HG03159 (cell line): ENCODE data around the gene ELMO3.

Source experiments
- ATAC-seq: cut with Tn5 transposase; IDR thresholded peaks from one replicate; pipeline ENCODE4 v1.9.1; 2021; ENCODE audit warnings: mild to moderate bottlenecking, moderate library complexity; ENCODE audit not compliant: unreplicated experiment

Gene ELMO3

DNA sequence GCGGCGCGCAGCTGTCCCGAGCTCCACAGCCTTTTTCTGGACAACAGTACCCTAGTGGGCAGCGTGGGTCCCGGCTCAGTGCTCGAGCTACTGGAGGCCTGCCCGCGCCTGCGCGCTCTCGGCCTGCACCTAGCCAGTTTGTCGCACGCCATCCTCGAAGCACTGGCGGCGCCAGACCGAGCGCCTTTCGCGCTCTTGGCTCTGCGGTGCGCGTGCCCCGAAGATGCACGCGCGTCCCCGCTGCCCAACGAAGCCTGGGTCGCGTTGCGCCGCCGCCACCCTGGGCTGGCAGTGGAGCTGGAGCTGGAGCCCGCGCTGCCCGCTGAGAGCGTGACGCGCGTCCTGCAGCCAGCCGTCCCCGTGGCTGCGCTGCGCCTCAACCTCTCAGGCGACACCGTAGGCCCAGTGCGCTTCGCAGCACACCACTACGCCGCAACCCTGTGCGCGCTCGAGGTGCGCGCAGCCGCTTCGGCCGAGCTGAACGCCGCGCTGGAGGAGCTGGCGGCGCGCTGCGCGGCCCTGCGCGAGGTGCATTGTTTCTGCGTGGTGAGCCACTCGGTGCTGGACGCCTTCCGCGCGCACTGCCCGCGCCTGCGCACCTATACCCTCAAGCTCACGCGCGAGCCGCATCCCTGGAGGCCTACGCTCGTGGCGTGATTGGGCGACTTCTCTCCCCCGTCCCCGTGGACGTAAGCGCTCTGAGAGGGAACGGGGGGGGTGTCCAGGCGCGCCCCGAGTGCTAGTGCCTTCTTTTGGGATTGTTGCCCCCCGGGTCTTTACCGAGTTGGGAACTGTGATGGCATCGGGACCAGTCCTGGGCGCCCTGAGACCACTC, 35.5 kb upstream of the ELMO3 start:
- no peak for ATAC-seq

DNA sequence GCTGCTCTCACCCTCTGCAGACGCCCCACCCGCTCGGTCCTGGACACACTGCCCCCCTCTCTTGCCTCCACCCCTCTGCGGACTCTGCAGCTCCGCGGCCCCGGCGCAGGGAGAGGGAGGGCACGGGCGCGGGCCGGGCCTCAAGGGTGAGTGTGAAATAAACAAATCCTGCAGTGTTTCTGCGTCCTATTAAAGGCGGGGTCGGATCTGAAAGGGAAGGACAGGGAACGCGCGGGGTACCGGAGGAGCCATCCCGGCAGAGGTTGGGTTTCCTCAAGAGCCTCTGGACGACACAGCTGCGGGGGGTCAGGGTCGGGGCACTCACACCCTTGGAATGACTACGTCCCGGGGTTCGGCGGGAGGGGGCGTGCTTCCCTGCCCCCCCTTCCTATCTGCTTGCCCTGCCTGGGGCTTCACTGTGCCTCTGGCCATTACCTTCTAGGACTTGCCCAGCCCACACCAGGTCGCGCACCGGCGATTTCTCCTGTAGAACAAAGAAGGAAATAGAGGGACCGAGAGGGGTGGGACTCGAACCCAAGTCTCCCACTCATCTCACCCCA, 34.9 kb upstream of the ELMO3 start:
- no peak for ATAC-seq

DNA sequence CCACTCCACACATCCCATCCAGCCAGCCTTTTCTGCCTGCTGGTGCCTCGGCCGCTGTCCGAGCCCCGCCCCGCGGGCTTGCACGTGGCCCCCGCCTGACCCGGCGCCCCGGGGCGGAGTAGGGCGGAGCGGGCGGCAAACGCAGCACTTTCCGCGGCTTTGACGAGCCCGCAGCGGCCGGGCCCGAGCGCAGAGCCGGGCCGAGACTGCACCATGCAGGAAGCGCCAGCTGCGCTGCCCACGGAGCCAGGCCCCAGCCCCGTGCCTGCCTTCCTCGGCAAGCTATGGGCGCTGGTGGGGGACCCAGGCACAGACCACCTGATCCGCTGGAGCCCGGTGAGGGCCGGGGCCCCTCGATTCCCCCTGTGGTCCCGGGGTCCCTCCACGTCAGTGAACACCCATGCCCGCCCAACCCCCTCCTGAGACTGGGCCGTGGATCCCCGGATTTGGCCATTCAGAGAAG, 34.3 kb upstream of the ELMO3 start, which contains the start of gene HSF4:
Gene HSF4 (plus strand): TSS at position 147 of the 463 bp plus-strand sequence. CDS start 67 bp downstream, at position 214.
- no peak for ATAC-seq

GRCh38 chr16:67165121-67166078, 33.5 kb upstream of the ELMO3 start:
- no peak for ATAC-seq

DNA sequence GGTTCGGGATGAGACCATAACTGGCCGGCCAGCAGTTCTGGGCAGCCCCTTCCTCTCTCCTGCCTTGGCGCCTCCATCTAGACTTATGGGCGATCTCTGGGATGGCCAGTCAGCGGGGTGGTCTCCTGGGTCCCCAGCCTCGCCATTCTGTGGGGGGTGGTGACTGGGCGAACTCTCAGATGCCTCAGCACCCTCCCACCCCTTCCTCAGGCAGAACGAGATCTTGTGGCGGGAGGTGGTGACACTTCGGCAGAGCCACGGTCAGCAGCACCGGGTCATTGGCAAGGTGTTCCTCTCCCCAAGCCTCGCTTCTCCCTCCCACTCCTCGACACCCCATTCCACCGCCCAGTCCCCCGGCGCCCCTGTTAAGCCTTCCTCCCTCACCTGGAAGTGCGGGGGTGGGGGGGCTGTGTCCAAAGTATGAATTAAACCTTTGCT, 32.8 kb upstream of the ELMO3 start:
- ATAC-seq, result no peak

- ATAC-seq, result no peak
Measured at GRCh38 chr16:67166598-67167168, 32.2 kb upstream of the ELMO3 start.

DNA sequence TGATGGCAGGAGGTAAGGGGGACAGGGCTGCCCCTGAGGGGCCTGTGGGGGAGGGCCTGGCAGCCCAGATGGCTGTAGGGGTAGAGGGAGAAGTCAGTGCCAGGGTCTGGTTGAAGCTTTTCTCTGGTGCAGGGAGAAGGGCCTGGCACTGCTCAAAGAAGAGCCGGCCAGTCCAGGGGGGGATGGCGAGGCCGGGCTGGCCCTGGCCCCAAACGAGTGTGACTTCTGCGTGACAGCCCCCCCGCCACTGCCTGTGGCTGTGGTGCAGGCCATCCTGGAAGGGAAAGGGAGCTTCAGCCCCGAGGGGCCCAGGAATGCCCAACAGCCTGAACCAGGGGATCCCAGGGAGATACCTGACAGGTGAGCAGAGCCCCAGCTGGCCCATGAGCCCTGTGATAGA, 31.3 kb upstream of the ELMO3 start:
- ATAC-seq, result no peak

DNA sequence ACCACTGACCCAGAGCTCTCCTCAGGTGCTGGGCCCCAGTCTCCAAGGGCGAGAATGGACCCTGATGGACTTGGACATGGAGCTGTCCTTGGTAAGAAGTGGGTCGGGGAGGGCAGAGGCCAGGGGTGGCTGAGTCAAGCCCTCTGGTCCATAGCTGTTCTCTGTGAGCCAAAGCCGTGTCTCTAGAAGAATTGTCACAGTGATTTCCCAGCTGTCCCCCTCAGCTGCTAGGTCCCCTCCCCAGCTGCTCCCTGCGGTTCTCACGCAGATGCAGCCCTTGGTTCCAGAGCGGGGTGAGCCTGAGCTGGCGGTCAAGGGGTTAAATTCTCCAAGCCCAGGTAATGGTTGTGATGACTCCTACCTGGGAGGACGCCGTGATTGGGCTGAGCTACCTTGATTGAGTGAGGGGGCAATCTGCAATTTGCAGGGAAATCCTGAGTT, 29.9 kb upstream of the ELMO3 start:
- ATAC-seq, result no peak

- ATAC-seq, result no peak
Measured at GRCh38 chr16:67169642-67170167, 29.2 kb upstream of the ELMO3 start.

DNA sequence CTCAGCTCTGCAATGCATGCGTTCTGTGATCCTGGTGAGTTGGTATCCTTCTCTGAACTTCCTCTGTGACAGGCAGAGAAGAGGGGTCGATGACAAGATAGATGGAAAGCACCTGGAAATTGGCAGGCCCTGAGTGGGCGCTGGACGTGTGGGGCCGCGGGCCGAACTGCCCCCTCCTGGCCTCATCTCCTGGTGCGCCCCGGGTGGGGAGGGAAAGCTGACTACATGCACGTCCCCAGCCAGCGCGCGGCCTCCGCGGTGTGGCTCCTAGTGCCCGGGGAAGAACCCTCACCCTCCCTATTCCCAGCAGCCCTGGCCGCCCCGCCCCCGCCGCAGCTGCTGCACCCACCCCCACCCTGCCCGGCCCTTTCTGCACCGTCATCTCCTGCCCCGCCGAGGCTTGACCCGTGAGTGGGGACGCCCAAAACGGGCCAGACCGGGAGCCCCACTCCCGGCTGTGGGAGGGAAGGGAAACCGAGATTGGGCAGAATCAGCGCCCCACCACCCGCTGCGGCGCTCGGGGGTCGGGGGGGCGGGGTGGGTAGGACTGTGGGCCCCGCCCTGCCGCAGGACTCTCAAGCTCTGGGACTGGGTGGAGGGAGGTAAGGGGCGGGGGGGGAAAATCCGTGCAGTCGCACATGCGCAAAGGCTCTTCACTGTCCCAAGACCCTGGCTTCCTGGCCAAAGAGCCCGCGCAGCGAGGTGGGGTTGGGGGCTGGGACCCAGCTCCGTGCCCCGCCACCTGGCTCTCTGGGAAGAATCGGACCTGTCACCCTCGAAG, 28.6 kb upstream of the ELMO3 start, which contains the start of gene NOL3:
Gene NOL3 (plus strand): TSS at position 371 of the 781 bp plus-strand sequence.
- no peak for ATAC-seq

- ATAC-seq, result no peak
Measured at GRCh38 chr16:67170949-67171649, 27.8 kb upstream of the ELMO3 start.

GRCh38 chr16:67173323-67173722, 25.6 kb upstream of the ELMO3 start:
- no peak for ATAC-seq

DNA sequence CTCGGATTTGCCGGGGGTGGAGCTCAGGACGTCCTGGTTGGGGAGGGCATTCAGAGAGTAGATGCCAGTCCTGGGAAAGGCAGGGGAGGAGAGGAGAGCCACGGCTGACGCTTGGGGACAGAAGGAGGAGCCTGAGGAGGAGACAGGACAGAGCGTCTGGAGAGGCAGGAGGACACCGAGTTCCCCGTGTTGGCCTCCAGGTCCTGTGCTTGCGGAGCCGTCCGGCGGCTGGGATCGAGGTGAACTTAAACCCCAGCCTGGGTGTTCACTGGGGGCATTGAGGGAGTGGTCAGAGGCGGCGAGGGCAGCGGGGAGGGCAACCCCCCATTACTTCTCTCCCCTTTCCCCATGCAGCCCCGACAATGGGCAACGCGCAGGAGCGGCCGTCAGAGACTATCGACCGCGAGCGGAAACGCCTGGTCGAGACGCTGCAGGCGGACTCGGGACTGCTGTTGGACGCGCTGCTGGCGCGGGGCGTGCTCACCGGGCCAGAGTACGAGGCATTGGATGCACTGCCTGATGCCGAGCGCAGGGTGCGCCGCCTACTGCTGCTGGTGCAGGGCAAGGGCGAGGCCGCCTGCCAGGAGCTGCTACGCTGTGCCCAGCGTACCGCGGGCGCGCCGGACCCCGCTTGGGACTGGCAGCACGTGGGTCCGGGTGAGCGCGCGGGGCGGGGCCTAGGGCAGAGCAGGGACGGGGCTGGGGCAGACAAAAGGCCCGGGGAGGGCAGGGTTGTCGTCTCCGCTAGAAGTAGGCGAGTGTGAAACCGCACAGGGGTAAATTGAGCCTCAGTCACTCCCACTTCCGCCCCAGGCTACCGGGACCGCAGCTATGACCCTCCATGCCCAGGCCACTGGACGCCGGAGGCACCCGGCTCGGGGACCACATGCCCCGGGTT, 24.9 kb upstream of the ELMO3 start:
- no peak for ATAC-seq

- no peak for ATAC-seq
Measured at GRCh38 chr16:67174706-67175231, 24.2 kb upstream of the ELMO3 start.

DNA sequence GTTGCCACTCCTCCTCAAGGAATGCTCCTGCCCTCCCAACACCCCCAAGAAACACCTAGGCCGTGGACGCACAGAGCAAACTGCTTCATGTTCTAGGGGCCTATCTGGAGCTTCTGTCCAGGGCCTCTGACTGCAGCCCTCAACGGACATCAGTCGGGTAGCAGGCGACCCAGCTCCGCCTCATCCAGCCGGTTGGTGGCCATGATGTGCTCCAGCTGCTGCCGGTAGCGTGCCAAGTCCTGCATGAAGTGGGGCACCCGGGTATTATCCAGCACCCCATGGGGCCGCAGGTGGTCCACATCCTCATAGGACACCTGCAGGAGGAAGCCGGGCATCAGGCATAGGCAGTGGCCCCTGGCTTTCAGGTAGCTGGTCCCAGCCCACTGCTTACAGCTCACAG, 22.3 kb upstream of the ELMO3 start:
- no peak for ATAC-seq

DNA sequence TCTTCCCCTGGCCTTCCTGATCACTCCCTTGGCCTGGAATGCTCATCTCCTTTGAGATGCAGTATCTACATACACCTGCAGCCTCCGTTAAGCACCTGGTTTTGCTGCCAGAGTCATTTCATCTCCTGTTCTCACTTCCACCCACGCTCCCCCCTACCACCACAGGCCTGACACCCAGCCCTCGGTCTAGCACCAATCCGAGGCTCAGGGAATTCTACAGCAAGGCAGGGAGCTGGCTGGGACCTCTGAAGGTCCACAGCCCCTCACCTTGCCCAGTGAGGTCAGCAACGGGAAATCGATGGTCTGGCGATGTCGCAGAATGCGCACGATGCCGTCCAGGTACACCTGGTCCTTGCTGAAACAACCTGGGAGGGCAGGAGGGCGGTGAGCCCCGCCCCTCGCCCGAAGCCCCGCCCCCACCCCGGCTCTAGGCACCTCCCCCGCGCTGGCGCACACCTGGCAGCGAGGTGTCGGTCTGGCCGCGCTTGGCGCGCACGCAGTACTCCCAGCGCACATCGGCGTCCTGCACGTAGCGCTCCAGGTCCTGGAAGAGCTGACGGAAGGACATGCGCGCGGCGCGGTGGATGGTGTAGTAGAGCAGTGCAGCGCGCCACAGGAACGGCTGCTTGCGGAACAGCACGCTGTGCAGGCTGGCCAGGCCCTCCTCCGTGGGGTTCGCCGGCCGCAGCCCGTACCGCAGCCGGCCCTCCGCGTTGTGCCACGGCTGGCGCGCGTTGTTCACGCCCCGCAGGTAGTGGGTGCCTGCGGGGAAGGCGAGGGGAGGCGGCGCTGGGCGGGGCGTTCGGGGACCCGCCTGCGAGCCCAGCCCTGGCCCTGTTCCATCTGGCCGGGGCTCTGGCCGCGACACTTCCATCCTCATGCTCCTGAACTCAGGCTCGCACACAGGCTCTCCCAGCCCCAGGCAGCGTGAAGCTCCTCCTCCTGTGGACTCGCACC, 20.9 kb upstream of the ELMO3 start:
- no peak for ATAC-seq
